HL-60 (cell line): ENCODE data around the gene TMEM200A.

Experiments
- DNase-seq, 2 experiments: peaks; one replicate each; pipeline ENCODE4 v3.0.0-alpha.2; 2010 to 2020; ENCODE audit warnings: low read depth in 1 of 2, low spot score in 1 of 2
- H3K27ac ChIP-seq: fragments of 250-450 bp; sonication (Bioruptor Pico); replicated peaks from 2 replicates; pipeline ENCODE4 v1.5.1; 2020; ENCODE audit warnings: mild to moderate bottlenecking, moderate library complexity
- H3K27me3 ChIP-seq: fragments of 250-450 bp; sonication (Bioruptor Pico); 2 replicates; pipeline ENCODE4 v1.5.1; 2021; ENCODE audit warnings: mild to moderate bottlenecking, moderate library complexity; ENCODE audit not compliant: insufficient read depth, poor library complexity, severe bottlenecking
- H3K4me3 ChIP-seq: replicated peaks from 2 replicates; pipeline ENCODE4 v1.5.1; 2011; ENCODE audit warnings: mild to moderate bottlenecking, control low read depth, low read length; ENCODE audit not compliant: insufficient read depth
- GABPA ChIP-seq: IDR thresholded peaks from 2 replicates; pipeline ENCODE4 v1.6.1; 2012; ENCODE audit warnings: low read depth
- POLR2AphosphoS5 ChIP-seq: IDR thresholded peaks from 2 replicates; pipeline ENCODE4 v1.6.1; 2012; ENCODE audit warnings: low read depth
- SPI1 ChIP-seq: IDR thresholded peaks from 2 replicates; pipeline ENCODE4 v1.6.1; 2012; ENCODE audit warnings: low read depth, mild to moderate bottlenecking, borderline replicate concordance
- TF ChIP-seq, protein P1 (sequence below): IDR thresholded peaks from 2 replicates; pipeline ENCODE4 v1.6.1; 2012; ENCODE audit warnings: low read depth; ENCODE audit not compliant: insufficient replicate concordance
- TF ChIP-seq, protein P2 (sequence below): IDR thresholded peaks from one replicate; pipeline ENCODE4 v1.5.1; 2011; ENCODE audit warnings: low read length, control low read depth, inconsistent platforms; ENCODE audit not compliant: insufficient read depth

The TMEM200A gene

DNA sequence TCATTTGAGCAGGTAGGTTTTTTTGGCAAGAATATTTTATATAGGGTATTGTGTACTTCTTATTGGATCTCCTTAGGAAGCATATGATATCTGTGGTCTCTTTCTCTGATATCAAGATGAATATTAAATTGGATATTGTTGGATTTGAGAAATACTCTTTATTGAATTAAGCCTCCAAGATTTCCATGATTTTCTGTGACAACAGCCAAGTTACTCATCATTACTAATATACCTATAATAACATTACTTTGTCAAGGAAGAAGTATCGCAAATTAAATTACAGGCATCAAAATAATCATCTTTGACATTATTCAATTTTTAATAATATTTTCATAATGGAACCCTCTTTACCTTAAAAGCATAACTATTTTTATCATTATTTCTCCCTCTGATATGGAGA, 86.5 kb downstream of the TMEM200A start:
- TF ChIP-seq, protein P1, sequence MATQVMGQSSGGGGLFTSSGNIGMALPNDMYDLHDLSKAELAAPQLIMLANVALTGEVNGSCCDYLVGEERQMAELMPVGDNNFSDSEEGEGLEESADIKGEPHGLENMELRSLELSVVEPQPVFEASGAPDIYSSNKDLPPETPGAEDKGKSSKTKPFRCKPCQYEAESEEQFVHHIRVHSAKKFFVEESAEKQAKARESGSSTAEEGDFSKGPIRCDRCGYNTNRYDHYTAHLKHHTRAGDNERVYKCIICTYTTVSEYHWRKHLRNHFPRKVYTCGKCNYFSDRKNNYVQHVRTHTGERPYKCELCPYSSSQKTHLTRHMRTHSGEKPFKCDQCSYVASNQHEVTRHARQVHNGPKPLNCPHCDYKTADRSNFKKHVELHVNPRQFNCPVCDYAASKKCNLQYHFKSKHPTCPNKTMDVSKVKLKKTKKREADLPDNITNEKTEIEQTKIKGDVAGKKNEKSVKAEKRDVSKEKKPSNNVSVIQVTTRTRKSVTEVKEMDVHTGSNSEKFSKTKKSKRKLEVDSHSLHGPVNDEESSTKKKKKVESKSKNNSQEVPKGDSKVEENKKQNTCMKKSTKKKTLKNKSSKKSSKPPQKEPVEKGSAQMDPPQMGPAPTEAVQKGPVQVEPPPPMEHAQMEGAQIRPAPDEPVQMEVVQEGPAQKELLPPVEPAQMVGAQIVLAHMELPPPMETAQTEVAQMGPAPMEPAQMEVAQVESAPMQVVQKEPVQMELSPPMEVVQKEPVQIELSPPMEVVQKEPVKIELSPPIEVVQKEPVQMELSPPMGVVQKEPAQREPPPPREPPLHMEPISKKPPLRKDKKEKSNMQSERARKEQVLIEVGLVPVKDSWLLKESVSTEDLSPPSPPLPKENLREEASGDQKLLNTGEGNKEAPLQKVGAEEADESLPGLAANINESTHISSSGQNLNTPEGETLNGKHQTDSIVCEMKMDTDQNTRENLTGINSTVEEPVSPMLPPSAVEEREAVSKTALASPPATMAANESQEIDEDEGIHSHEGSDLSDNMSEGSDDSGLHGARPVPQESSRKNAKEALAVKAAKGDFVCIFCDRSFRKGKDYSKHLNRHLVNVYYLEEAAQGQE, result no peak
- TF ChIP-seq POLR2AphosphoS5, result no peak
- no peaks in the 10 kb centered on the region for H3K27me3 ChIP-seq

GRCh38 chr6:130453230-130453629, 87.4 kb downstream of the TMEM200A start:
- no peaks in the 10 kb centered on the region for H3K27me3 ChIP-seq
- DNase-seq, result no peak
- TF ChIP-seq, protein P1, result no peak
- TF ChIP-seq SPI1, result no peak
- TF ChIP-seq POLR2AphosphoS5, result no peak
- TF ChIP-seq GABPA, result no peak
- TF ChIP-seq, protein P2, sequence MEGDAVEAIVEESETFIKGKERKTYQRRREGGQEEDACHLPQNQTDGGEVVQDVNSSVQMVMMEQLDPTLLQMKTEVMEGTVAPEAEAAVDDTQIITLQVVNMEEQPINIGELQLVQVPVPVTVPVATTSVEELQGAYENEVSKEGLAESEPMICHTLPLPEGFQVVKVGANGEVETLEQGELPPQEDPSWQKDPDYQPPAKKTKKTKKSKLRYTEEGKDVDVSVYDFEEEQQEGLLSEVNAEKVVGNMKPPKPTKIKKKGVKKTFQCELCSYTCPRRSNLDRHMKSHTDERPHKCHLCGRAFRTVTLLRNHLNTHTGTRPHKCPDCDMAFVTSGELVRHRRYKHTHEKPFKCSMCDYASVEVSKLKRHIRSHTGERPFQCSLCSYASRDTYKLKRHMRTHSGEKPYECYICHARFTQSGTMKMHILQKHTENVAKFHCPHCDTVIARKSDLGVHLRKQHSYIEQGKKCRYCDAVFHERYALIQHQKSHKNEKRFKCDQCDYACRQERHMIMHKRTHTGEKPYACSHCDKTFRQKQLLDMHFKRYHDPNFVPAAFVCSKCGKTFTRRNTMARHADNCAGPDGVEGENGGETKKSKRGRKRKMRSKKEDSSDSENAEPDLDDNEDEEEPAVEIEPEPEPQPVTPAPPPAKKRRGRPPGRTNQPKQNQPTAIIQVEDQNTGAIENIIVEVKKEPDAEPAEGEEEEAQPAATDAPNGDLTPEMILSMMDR, result no peak
- no peak overlapping the region for H3K27ac ChIP-seq
- no peak overlapping the region for H3K4me3 ChIP-seq

More for the DNA sequence above, 86.5 kb downstream of the TMEM200A start:
- Histone ChIP-seq H3K4me3 (no peak overlapping the region), H3K27ac (no peak overlapping the region)
- DNase-seq, result no peak

DNA sequence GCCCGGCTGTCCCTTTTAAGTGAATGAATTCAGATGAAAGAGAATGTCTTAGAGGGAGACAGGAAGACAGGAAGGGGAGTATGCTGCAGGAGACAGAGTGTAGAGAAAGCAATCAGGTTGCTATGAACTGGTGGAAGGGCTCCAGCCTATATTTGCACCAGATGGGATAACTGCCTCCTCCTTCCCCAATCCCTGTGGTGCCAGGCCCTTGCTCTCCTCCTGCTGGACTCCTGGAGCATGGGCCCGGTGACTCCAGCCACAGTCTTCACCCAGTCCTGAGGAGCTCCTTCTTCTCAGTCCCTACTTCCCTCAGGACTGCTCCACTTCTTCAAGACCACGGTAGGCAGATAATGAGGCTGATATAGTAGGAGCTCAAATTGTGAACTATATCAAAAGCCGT, 91.8 kb downstream of the TMEM200A start:
- H3K27ac ChIP-seq, result no peak overlapping the region
- no peak overlapping the region for H3K4me3 ChIP-seq
- DNase-seq, result no peak
- no peak for TF ChIP-seq SPI1
- TF ChIP-seq, protein P2, result no peak
- TF ChIP-seq GABPA, result no peak
- TF ChIP-seq, protein P1, result no peak
- no peak for TF ChIP-seq POLR2AphosphoS5
- no peaks in the 10 kb centered on the region for H3K27me3 ChIP-seq

DNA sequence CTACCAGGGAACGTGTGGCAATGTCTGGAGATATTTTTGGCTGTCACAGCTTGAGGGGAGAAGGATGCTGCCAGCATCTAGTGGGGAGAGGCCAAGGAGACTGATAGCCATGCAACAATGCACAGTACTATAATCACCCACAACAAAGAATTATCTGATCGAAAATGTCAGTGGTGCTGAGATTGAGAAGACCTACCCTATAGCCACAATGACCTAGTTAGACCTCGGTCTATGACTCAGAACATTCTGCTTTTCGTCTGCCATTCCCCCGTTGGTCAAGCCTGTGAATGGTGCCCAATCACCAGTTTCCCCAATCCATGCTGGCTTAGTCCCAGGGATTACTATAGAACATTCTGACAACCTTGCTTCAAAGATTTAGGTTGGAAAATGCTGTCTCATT, 93.5 kb downstream of the TMEM200A start:
- DNase-seq, result no peak
- H3K27ac ChIP-seq, result no peak overlapping the region

More for the DNA sequence above, 93.5 kb downstream of the TMEM200A start:
- Histone ChIP-seq H3K27me3 (no peaks in the 10 kb centered on the region), H3K4me3 (no peak overlapping the region)
- no peak for TF ChIP-seq GABPA
